GM10847 (cell line): ENCODE results near the gene AGRN.

Experiments used
- POLR2A ChIP-seq: IDR thresholded peaks from 2 replicates; pipeline ENCODE4 v1.6.1; 2011; ENCODE audit not compliant: insufficient read length; ENCODE audit errors: extremely low read depth

Gene AGRN

GRCh38 chr1:1062348-1063163, 42.6 kb downstream of the AGRN start:
- TF ChIP-seq POLR2A = no peak

DNA sequence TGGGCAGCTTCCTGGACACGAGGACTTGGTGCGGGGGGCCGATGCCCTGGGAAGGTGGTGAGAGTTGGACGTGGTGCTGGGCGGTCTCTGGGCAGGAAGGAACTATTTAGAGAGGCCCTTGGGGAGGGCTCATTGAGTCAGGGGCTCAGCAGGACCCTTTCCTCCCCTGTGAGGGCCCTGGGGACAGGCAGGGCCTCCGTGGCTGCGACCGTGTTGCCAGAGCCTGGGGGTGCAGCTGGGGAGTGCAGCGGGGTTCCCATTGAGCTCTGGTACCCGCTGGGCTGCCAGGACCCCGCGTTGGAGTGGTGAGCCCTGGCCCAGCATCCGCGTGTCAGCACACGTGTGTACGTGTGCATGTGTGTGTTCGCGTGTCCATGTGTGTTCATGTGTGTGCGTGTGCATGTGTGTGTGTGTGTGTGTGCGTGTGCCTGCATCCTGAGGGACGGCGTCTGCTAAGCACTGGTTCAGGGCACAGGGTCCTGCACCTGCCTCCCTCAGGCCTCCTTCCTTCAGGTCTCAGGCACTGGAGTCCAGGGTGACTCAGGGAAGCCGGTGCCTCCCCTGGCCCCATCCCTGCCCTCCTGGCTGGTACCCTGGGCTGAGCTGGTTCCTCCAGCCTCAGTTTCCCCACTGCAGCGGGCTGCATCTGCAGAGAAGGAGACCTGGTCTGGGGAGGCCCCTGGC, 43.5 kb downstream of the AGRN start:
- no peak for TF ChIP-seq POLR2A

- TF ChIP-seq POLR2A = peak; percentile 61
These were observed 44.3 kb downstream of the AGRN start for GRCh38 chr1:1063945-1064831.

DNA sequence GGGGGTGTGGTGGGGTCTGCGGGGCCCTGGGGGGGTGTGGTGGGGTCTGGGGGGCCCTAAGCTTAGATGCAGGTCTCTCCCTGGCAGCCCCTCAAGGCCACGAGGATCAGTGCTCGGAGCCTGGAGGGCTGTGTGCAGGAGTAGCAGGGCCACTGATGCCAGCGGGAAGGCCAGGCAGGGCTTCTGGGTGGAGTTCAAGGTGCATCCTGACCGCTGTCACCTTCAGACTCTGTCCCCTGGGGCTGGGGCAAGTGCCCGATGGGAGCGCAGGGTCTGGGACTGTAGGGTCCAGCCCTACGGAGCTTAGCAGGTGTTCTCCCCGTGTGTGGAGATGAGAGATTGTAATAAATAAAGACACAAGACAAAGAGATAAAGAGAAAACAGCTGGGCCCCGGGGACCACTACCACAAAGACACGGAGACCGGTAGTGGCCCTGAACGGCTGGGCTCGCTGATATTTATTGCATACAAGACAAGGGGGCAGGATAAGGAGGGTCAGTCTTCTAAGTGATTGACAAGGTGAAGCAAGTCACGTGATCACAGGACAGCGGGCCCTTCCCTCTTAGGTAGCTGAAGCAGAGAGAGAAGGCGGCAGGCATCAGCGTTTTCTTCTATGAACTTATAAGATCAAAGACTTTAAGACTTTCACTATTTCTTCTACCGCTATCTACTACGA, 45.5 kb downstream of the AGRN start:
- no peak for TF ChIP-seq POLR2A

DNA sequence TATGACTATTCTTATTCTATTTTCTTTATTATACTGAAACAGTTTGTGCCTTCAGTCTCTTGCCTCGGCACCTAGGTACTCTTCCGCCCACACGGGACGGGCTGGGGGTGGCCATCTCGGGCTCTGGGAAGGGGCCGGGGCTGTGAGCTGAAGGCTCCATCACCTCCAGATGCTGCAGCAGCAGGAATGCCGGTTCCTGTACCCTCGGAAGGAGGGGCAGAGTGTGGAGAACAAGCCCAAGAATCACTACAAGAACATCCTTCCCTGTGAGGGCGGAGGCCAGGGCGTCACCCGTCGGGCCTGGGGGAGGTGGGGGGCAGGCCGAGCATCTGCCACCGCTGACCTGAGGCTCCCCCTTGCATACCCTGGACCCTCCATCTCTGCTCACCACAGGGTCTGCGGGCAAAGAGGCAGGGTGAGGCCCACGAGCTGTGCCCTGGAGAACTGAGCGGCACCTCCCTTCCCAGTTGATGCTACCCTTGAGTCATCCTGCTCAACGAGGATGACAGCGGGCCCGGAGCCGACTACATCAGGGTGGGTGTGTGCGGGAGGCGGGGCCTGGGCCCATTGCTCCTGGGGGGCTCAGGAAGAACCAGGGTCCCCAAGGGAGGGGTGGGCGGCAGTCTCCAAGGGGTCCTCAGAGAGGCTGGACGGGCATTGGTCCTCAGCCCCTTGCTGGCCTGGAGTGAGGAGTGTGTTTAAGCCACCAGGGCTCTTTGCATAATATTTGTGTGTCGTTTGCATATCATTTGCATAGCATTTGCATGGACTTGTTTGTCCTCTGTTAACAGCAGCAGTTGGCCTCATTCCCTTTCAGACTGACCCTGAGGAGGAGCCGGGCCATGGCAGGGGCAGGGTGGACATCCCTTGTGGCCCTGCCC, 46.7 kb downstream of the AGRN start:
- no peak for TF ChIP-seq POLR2A

GRCh38 chr1:1067284-1067859, 47.5 kb downstream of the AGRN start:
- TF ChIP-seq POLR2A = no peak

GRCh38 chr1:1067860-1068516, 48.1 kb downstream of the AGRN start:
- no peak for TF ChIP-seq POLR2A

DNA sequence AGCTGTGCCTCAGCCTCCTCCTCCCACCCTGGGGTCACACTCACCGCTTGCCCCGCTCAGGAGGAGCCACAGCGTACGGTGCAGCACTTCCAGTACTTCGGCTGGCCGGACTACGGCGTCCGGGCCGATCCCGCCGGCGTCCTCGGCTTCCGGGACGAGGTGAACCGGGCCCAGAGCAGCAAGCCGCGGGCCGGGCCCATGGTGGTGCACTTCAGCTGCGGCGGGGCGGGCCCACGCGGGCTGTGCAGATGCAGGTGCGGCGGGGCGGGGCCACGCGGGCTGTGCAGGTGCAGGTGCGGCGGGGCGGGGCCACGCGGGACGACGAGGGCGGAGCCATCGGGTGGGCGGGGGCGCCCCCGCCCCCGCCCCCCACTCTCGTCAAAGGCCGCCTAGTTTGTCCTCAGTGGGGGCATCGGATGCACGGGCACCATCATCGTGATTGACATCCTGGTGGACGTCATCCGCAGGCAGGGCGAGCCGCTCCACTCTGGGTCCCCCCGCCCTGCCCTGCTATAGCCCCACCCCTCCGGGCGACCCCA, 48.7 kb downstream of the AGRN start:
- TF ChIP-seq POLR2A = no peak

DNA sequence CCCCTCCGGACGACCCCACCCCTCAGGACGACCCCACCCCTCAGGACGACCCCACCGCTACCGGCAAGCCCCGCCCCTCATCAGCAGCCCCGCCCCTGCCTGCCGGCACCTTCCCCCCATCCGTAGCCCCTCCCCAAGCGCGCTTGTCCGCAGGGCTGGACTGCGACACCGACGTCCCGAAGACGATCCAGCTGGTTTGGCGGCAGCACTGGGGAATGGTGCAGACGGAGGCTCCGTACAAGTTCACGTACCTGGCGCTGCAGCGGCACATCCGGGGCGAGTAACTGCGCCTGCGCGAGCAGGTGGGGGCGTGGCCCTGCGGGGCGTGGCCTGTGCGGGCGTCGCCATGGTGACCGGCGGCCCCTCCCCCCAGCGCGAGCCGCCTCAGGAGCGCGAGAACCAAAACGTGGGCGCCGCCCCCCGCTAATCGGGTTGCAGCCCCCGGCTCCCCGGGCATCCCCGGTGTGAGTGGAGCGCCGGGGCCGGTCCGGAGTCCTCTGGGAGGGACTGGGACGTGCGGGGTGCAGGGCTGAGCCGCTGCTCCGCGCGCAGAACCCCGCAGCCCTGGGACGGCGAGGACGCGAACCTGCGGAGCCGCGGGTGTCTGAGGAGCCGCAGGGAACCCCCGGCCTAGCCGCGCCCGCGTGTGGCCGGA, 49.3 kb downstream of the AGRN start:
- TF ChIP-seq POLR2A = peak; percentile 49

DNA sequence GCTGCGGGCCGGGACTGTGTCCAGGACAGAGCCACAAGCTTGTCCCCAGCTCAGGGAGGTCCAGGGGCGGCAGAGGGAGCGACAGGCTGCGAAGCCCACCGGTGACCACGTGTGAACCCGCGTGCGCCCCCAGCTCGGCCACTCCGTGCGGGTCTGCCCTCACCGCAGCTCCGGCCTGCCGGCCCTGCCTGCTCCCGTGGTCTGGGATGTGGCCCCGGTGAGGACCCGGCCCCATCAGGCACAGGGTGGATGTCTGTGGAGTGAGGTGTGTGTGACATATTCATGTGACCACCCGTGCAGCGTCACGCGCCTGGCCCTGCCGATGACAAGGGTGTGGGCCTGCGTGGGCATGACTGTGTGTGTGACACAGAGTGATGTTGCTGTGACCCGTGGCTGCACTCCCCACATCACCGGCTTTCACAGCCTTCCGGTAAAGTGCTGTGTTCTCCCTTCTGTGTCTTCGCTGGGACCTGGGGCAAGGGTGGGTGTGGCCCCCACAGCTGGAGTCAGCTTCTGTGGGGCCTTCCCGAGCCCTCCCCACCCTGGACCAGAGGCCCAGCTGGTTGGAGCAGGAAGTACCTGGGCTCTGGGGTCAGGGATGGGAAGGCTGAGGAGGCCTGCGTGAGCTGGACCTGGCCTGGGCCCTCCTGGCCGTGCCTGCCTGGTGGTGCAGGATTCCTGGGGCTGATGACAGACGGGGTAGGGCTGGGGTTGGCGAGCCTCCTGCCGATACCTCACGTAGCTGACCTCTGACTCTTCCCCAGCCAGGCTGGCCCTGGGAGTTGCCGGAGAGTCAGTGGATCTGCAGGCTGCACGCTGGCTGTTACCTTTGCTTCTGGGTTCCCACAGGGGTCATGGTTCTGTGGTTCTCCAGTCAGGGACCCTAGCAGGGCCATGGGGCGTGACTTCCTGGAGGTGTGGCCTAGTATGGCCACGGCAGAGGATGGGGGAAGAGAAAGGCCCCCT, 50.1 kb downstream of the AGRN start:
- TF ChIP-seq POLR2A = no peak
